CD4-positive, alpha-beta T cell treated with Interleukin-1 beta for 1 hour (primary cell): Measurements from ENCODE around the gene CCDC138.
"Not testable (repeated sequence)": the region's sequence is repeated elsewhere in the genome, so short reads cannot be mapped to it uniquely, and the experiment has no call there.

Experiments used
- DNase-seq, 2 donors: peaks; one replicate each; pipeline ENCODE4 v3.0.0-alpha.2; 2020 to 2022

The CCDC138 gene

GRCh38 chr2:108786354-108787215, at the start of gene CCDC138:
CCDC138 (plus strand) TSS chr2:108786771; CDS start chr2:108786823, 52 bp downstream.
- peak; percentile 88 to 89 for DNase-seq

GRCh38 chr2:108757973-108758372, 28.6 kb upstream of the CCDC138 start:
- DNase-seq = not testable (repeated sequence)

- not testable (repeated sequence) for DNase-seq
Observed at GRCh38 chr2:108762618-108763017, 24.0 kb upstream of the CCDC138 start.

- not testable (repeated sequence) for DNase-seq
Observed at GRCh38 chr2:108766671-108767070, 19.9 kb upstream of the CCDC138 start.

GRCh38 chr2:108767859-108768258, 18.7 kb upstream of the CCDC138 start:
- not testable (repeated sequence) for DNase-seq

- no peak for DNase-seq
Observed at GRCh38 chr2:108776475-108776874, 10.1 kb upstream of the CCDC138 start.

- no peak for DNase-seq
Observed at GRCh38 chr2:108778857-108779256, 7.7 kb upstream of the CCDC138 start.

- DNase-seq = no peak
Observed at GRCh38 chr2:108786008-108786353, 590 bp upstream of the CCDC138 start.

GRCh38 chr2:108787216-108787541, 608 bp downstream of the CCDC138 start:
- no peak for DNase-seq

- no peak for DNase-seq
Observed at GRCh38 chr2:108803045-108803736, 16.6 kb downstream of the CCDC138 start.

GRCh38 chr2:108805032-108805431, 18.5 kb downstream of the CCDC138 start:
- DNase-seq = no peak

GRCh38 chr2:108805782-108806181, 19.2 kb downstream of the CCDC138 start:
- no peak for DNase-seq

- no peak for DNase-seq
Observed at GRCh38 chr2:108806371-108807113, 20.0 kb downstream of the CCDC138 start.

- DNase-seq = no peak
Observed at GRCh38 chr2:108809936-108810335, 23.4 kb downstream of the CCDC138 start.

GRCh38 chr2:108810993-108811957, 24.7 kb downstream of the CCDC138 start:
- DNase-seq = no peak

- DNase-seq = no peak
Observed at GRCh38 chr2:108813732-108814131, 27.2 kb downstream of the CCDC138 start.

GRCh38 chr2:108820482-108820881, 33.9 kb downstream of the CCDC138 start:
- no peak for DNase-seq

- no peak for DNase-seq
Observed at GRCh38 chr2:108823286-108823685, 36.7 kb downstream of the CCDC138 start.

GRCh38 chr2:108824316-108825070, 37.9 kb downstream of the CCDC138 start:
- DNase-seq = no peak

GRCh38 chr2:108825254-108825653, 38.7 kb downstream of the CCDC138 start:
- no peak for DNase-seq

GRCh38 chr2:108825736-108826135, 39.2 kb downstream of the CCDC138 start:
- no peak for DNase-seq
